Activated CD4-positive, alpha-beta T cell treated with anti-CD3 and anti-CD28 coated beads, Interleukin-2, amount 50 U/mL, for 16 hours (primary cell): ENCODE results near the gene LRMDA.
"Not testable (repeated sequence)": the region's sequence is repeated elsewhere in the genome, so short reads cannot be mapped to it uniquely, and the experiment has no call there.

Experiments
- DNase-seq: peaks from one replicate; pipeline ENCODE4 v3.0.0-alpha.2; 2020

The LRMDA gene

GRCh38 chr10:76038696-76039095 is 607.3 kb downstream of the LRMDA start:
- DNase-seq = no peak

- DNase-seq = no peak
Observed at GRCh38 chr10:76040107-76040829, 608.8 kb downstream of the LRMDA start.

DNA sequence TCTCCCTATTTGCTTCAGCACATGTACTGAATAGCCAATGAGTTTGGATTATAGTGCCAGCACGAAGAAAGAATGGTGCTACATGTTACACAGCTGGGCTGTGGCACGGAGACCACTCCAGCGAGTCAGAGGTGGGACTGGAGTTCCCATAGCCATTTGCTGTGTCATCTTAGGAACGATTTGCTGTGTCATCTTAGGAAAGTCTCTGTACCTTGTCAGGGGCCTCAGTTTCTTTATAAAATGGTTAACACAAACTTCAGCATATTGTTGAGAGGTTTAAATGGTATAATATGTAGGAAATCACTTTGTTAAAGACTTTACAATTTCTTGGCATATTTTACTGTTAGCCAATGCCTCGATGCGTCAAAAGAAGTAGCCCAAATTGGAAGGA is 609.4 kb downstream of the LRMDA start:
- DNase-seq = no peak

- no peak for DNase-seq
Observed at GRCh38 chr10:76041551-76041950, 610.1 kb downstream of the LRMDA start.

GRCh38 chr10:76043261-76043660 is 611.8 kb downstream of the LRMDA start:
- no peak for DNase-seq

DNA sequence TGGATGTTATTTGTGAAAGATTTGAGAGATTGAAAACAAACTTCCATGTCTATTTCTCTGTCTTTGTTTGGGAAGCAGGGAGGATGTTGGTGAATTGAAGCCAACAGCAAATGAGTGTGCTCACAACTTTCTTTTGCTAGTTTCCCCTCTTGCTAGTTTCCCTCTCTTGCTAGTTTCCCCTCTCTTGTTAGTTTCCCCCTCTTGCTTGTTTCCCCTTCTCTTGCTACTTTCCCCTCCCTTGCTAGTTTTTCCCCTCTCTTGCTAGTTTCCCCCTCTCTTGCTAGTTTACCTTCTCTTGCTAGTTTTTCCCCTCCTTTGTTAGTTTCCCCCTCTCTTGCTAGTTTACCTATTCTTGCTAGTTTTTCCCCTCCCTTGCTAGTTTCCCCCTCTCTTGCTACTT is 613.3 kb downstream of the LRMDA start:
- no peak for DNase-seq

DNA sequence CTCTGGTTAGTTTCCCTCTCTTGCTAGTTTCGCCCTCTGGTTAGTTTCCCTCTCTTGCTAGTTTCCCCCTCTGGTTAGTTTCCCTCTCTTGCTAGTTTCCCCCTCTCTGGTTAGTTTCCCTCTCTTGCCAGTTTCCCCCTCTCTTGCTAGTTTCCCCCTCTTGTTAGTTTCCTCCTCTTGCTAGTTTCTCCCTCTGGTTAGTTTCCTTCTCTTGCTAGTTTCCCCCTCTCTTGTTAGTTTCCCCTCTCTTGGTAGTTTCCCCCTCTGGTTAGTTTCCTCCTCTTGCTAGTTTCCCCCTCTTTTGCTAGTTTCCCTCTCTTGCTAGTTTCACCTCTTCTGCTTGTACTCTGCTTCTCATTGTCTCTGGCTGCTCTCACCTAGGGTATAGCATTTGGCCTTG is 613.8 kb downstream of the LRMDA start:
- no peak for DNase-seq

- DNase-seq = no peak
Observed at GRCh38 chr10:76047521-76047920, 616.1 kb downstream of the LRMDA start.

DNA sequence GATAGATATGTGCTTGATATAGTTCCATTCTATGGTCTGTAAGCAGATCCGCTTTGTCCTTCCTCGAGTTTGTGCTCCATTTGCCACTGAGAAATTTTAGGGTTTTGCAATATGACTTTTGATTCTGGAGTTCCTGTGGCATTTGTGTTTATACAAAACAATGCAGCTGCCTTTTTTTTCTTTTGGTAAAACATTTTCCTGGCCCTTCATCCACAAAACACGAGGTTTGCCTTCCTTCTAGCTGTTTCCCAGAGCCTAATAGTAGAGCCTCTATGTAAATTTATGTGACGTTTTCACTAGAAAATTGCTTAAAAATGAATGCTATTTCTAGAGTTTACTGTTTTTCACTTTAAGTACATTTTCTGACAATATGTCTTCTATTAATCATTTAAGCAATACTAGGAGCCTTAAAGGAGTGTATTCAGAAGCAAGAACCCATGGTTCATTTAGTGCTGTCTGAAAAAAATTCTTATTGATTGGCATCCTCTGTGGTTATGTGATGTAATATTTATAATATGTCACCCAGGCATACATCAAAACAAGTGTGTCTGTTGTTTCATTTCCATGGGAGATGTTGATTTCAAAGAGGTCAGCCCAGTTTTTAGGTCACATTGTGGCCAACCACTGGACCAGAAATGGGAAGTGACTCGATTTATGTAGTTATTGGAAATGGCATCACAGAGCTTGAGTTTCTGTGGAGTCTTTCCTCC is 618.3 kb downstream of the LRMDA start:
- DNase-seq = no peak

DNA sequence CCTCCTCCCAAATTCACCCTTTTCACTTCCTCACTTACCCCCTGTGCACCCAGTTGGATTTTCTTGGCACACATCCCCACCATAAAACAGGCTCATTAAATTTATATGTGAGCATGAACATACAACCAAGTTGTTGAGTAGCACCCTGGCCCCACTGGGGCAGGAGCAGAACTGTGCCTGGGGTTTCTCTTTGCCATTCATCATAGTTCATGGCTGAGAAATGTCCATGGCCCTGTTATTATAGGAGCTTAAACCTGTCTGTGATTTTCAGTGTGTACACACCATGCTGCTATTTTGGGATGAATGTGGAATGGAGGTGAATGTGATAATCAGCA is 618.8 kb downstream of the LRMDA start:
- DNase-seq = no peak

DNA sequence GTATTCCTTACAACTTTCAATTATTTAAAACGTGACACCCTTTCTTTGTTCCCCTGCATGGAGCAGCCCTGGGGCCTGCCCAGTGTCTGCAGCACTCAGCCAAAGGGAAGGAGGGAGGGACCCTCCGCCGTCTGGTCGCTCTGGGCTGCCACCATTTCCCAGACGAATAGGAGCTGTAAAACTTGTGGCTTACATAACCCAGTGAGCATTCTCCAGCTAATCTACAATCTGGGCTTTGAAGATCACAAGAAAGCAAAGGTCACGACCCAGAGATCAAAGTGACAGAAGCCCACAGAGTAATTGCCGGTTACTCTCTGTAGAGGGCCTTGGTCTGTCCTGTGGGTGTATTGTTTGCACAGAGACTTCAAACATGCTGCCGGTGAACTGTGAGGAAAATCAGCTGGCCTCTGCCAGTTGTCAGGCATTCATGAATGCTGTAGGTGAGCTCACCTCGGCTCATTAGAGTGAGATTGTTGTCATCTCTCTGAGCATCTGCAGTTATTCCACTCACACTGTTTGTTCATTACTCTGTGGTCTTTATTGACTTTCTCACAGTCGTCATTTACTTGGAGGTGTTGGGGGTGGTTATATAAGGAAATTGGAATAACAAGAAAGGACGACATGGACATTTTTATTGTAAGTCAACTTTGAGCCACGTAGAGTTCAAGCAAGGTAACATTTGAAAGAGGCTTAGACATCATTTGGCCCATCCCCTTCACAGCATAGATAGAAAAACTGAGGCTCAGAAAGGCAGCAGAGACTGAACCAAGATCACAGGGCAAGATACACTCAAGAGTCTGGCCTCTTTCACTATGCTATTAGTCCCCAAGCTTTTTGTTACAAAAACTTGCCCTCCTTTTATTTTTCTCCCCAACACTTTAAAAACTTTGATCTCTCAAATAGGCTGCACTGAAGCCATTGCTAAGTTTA is 619.8 kb downstream of the LRMDA start:
- DNase-seq = no peak

DNA sequence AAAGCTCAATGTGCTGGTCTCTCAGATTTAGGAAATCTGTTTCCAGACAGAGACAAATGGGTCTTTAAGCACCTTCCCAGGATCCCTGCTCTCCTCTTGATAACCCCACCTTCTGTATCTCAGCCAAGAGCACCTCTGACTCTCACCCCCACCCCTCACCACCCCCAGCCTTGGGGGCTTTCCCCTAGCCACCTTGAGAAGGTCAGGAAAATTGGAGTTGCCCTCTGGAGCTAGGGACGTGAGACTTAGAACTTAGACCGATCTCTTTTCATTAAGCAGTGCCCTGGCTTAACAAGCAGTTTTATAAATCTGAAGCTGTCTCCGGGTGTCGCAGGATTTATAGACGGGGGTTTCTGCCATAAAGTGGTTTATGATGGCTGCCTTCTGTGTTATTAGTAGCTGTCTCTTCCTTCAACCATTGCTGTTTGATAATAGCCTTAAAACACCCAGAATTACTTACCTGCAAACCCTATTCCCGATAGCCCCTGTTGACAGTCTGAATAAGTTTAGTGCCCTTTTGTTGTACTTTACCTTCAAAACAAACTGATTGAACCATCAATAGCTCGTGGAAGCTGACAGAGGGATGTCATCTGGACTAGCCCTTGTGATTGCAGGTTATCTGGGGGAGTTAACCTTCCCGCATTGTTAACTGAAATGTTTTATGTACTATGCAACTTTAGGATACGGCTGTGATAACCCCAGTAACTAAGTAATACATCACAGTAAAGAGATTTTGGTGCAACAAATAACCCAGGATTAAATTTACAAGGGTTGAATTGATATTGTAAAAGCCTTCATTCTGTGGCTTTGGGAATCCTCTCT is 621.5 kb downstream of the LRMDA start:
- no peak for DNase-seq

GRCh38 chr10:76055466-76055865 is 624.0 kb downstream of the LRMDA start:
- no peak for DNase-seq

DNA sequence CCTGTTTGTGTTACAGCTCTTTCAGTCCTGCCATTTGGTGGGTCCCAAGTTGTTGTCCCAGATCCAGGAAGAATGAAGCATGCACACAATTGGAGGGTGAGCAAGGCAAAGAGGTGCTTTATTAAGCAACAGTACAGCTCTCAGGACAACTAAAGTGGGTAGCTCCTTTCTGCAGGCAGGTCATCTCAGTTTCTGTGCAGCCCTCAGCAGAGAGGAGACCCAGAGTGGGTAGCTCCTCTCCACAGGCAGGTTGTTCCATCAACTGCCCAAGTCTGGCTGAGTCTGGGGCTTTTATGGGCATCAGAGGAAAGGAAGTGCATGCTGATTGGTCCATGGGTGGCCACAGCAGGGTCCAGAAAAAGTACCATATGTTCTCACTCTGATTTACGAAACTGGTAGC is 624.5 kb downstream of the LRMDA start:
- no peak for DNase-seq

DNA sequence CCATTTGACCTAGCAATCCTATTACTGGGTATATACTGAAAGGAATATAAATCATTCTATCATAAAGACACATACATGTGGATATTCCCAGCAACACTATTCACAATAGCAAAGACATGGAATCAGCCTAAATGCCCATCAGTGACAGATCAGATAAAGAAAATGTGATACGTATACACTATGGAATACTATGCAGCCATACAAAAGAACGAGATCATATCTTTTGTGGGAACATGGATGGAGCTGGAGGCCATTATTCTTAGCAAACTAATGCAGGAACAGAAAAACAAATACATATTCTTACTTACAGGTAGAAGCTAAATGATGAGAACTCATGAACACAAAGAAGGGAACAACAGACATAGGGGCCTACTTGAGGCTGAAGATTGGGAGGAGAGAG is 629.6 kb downstream of the LRMDA start:
- not testable (repeated sequence) for DNase-seq

DNA sequence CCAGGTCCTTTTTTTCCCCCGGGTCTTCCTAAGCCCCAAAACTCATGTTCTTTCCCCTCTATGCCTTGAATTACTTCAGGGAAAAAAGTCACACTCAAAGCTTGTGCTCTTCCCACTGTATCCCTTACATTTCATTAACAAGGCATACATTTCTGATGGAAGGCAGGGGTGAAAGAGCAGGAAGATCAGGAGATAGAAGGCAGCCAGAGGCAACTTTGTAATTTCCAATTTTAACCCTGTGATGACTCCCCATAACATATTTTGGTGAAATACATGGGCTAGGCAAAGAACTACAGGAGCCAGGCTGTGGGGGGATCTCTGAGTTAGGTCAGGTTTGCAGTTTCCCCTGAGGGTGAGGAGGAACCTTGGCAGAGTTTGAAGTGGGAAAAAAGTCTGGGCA is 635.0 kb downstream of the LRMDA start:
- no peak for DNase-seq

DNA sequence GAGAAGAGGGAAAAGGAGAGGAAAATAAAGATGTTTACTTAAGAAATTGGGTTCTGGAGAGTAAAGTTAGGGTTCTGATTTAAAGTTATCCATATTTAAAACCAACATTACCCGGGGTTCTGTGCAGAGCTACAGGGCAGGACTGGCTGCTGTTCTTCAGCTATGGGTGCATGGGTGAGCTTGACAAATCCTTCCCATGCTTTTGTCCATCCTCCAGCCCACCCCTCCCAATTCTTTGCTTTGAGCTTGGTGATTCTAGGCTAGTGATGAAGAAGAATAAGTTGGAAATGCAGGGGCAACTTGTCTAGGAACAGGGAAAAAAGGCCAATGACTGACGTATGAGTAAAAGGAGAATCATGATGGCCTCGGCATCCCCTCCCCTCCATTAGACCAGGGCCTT is 636.0 kb downstream of the LRMDA start:
- no peak for DNase-seq

GRCh38 chr10:76068856-76069255 is 637.4 kb downstream of the LRMDA start:
- DNase-seq = no peak

GRCh38 chr10:76070916-76071315 is 639.5 kb downstream of the LRMDA start:
- no peak for DNase-seq

GRCh38 chr10:76071653-76072365 is 640.4 kb downstream of the LRMDA start:
- no peak for DNase-seq

DNA sequence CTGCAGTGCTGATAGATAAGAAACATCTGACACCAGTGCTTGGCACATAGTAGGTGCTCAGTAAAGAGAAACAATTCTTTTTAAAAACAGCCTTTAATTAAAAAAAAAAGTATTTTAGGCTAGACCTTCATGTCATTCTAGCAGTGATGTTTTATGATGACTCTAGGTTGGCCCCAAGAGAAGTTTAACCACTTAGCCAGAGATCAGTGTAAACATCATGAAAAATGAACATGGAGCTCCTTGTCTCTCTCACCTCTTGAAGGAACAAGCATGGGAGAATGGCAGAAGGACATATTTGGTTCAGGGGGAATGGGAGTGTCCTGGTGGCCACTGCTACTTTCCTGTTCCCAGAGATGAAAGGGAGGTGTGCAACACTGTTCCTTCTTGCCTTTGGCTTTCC is 641.0 kb downstream of the LRMDA start:
- no peak for DNase-seq

DNA sequence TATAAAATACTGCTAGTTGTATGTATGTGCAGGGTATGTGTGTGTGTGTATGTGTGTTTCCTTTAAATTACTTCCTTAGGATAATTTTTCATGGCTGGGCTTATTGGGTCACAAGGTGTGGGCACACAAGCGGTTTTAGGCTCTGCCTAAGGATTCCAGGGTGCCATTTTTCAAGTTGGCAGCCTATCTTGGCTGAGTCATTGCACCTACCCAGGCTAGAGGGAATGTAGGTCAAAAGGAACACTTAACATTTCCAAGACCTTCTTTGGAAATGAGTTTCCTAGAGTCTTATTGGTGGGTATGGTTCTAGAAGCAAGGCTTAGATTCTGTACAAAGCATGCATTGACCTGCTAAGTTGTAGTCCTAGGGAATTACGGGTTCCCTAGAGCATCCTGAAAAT is 642.1 kb downstream of the LRMDA start:
- DNase-seq = no peak
